ENCODE data around the gene PRAC1.

The PRAC1 gene

DNA sequence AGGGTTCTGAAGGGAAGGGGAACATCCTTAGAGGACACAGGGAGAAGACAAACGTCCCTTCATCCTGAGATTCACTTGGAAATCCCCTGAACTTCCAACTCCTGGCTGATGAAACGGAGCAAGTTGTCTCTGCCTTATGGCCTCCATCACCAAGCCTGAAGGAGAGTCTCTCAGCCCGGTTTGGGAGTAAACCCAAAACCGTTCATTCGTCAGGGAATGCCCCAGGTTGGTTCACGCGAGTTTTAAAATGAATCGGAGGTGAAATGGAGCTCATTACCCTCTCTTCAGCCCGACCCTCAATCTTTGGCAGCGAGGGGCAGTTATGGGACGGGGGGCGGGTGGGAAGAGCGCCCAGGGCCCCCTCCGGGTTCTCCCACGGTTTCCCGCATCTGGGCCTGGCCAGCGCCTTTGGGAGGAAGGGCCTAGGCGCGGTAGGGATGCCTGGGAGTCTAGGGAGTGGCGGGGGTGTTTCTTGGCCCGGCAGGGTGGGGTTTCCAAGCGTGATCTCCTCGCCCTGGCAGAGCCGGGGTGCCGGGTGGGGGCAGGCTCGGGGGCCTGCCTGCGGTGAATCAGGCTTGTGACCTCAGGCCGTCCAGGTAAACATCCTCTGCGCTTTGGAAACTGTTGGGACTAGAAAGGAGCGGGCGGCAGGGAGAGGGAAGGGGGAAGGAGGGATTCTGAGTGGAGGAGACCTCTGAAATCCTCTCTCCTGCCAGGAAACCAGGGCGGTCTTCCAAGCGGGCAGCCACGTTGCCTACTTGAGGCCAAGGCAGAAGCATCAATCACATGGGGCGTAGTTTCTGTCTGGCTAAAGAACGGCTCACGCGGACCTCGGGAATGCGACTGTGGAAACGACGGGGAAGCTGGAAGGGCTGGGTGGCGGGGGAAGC is 30.3 kb upstream of the PRAC1 start:
- Histone ChIP-seq H3K4ac (ENCODE audit: low read depth, low read length) (no peak overlapping the region), H3K4me2 (ENCODE audit: low read length) (no peak overlapping the region), H3K18ac (ENCODE audit: low read length) (no peak overlapping the region), H2BK12ac (ENCODE audit: low read length) (no peak overlapping the region), H2AK5ac (ENCODE audit: low read length) (no peak overlapping the region), H3K14ac (ENCODE audit: low read length) (no peak overlapping the region), H4K12ac (ENCODE audit: low read depth, low read length) (no peak overlapping the region), H3K79me2 (ENCODE audit: control insufficient read depth, insufficient read depth, low read length, poor library complexity) (no peaks in the 10 kb centered on the region), H3K27me3 (ENCODE audit: insufficient read depth, low read length) (peaks cover 82% of the 10 kb centered on the region), H2BK5ac (ENCODE audit: low read depth, low read length, poor library complexity) (no peak overlapping the region), H2AFZ (ENCODE audit: insufficient read depth, low read length, poor library complexity) (no peak overlapping the region), H3K79me1 (ENCODE audit: low read length) (no peaks in the 10 kb centered on the region), H3K36me3 (ENCODE audit: control insufficient read depth in 1 of 2, insufficient read depth in 2 of 2, low read length in 2 of 2) (no peaks in the 10 kb centered on the region), H4K91ac (ENCODE audit: low read depth, low read length) (no peak overlapping the region), H3K23ac (ENCODE audit: low read length) (no peak overlapping the region), H2BK120ac (ENCODE audit: insufficient read depth, low read length, poor library complexity) (no peak overlapping the region), H3K4me1 (ENCODE audit: control insufficient read depth in 1 of 2, insufficient read depth in 2 of 2, low read length in 2 of 2) (peaks cover 0 to 2% of the 10 kb centered on the region in 2 experiments), H4K8ac (ENCODE audit: low read depth, low read length) (no peak overlapping the region), H3K27ac (ENCODE audit: low read depth, low read length) (no peak overlapping the region), H3K4me3 (ENCODE audit: low read depth, low read length) (no peak overlapping the region), H3K9ac (ENCODE audit: low read length) (no peak overlapping the region), H3K9me3 (ENCODE audit: insufficient read depth, low read depth, low read length) (peaks cover 10% of the 10 kb centered on the region)
- no CpG with 5 or more reads among the region's 43 CpGs for WGBS (ENCODE audit: extremely low coverage, insufficient coverage, insufficient read length)
- DNase-seq, result no peak

DNA sequence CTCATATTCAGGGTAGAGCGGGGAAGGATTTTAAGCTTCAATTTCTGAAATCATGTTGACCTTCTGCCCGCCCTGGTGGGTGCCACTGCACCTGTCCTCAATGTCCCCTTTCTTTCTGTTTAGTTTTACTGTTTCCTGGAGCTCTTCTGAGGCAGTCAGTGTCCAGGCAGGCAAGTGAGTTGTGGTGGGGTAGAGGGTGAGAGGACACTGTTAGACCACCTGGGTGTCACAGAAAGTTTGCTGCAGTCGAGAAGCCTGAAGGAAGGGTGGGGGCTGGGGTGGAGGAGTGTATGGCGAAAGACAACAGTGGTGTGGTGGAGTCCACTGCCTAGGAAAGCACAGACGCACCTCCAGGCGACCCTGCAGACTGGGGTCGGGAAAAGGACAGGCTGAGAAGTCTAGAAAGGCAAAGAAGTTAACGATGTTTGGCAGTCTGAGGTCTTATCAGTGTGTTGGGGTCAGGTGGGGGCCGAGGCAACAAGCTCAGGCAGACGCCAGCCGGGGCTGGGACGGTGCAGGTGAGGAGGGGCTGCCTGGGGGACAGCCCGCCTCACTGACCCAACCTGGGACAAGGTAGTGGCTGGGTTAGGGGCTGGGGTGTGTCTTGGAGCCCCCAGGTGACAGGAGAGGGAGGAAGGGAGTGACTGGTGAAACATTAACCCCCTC is 29.5 kb upstream of the PRAC1 start:
- H3K79me2 ChIP-seq (ENCODE audit: control insufficient read depth, insufficient read depth, low read length, poor library complexity), result no peaks in the 10 kb centered on the region
- H2AFZ ChIP-seq (ENCODE audit: insufficient read depth, low read length, poor library complexity), result no peak overlapping the region
- no peak overlapping the region for H2BK12ac ChIP-seq (ENCODE audit: low read length)
- H2BK120ac ChIP-seq (ENCODE audit: insufficient read depth, low read length, poor library complexity), result no peak overlapping the region
- peak overlapping the region; percentile 49 for H3K4me3 ChIP-seq (ENCODE audit: low read depth, low read length)
- H3K14ac ChIP-seq (ENCODE audit: low read length), result no peak overlapping the region
- H4K91ac ChIP-seq (ENCODE audit: low read depth, low read length), result no peak overlapping the region
- H3K4me2 ChIP-seq (ENCODE audit: low read length), result no peak overlapping the region
- no peak overlapping the region for H3K27ac ChIP-seq (ENCODE audit: low read depth, low read length)
- H3K79me1 ChIP-seq (ENCODE audit: low read length), result no peaks in the 10 kb centered on the region
- DNase-seq, result no peak
- peaks cover 9% of the 10 kb centered on the region for H3K9me3 ChIP-seq (ENCODE audit: insufficient read depth, low read depth, low read length)
- H2BK5ac ChIP-seq (ENCODE audit: low read depth, low read length, poor library complexity), result no peak overlapping the region
- no peak overlapping the region for H3K4ac ChIP-seq (ENCODE audit: low read depth, low read length)
- H3K27me3 ChIP-seq (ENCODE audit: insufficient read depth, low read length), result peaks cover 82% of the 10 kb centered on the region
- no peak overlapping the region for H2AK5ac ChIP-seq (ENCODE audit: low read length)
- H3K9ac ChIP-seq (ENCODE audit: low read length), result no peak overlapping the region
- no peak overlapping the region for H4K12ac ChIP-seq (ENCODE audit: low read depth, low read length)
- H3K18ac ChIP-seq (ENCODE audit: low read length), result no peak overlapping the region
- no peak overlapping the region for H3K23ac ChIP-seq (ENCODE audit: low read length)
- peaks cover 0 to 2% of the 10 kb centered on the region in 2 experiments for H3K4me1 ChIP-seq (ENCODE audit: control insufficient read depth in 1 of 2, insufficient read depth in 2 of 2, low read length in 2 of 2)
- no peak overlapping the region for H4K8ac ChIP-seq (ENCODE audit: low read depth, low read length)
- H3K36me3 ChIP-seq (ENCODE audit: control insufficient read depth in 1 of 2, insufficient read depth in 2 of 2, low read length in 2 of 2), result no peaks in the 10 kb centered on the region
- WGBS (ENCODE audit: extremely low coverage, insufficient coverage, insufficient read length), result no CpG with 5 or more reads among the region's 13 CpGs

DNA sequence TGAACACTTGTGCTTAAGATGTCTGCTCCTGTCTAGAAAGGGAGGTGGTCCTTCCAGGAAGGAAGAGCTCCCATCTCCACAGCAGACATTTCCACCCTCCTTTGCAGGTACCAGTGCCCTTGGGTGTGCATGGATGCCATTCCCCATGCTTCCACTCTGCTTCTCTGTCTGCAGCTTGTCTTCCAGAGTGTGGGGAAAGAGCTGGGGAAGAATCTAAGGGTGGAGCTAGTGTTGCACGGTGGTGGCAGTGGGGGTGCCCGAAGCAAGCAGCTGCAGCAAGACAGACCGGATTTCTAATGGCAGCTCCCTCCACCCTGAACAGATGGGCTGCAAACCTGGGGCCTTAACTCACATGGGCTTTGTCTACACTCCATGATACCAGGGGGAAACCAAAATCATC is 28.9 kb upstream of the PRAC1 start:
- H4K12ac ChIP-seq (ENCODE audit: low read depth, low read length), result no peak overlapping the region
- H3K4me3 ChIP-seq (ENCODE audit: low read depth, low read length), result no peak overlapping the region
- WGBS (ENCODE audit: extremely low coverage, insufficient coverage, insufficient read length), result no CpG with 5 or more reads among the region's 3 CpGs
- peaks cover 0 to 2% of the 10 kb centered on the region in 2 experiments for H3K4me1 ChIP-seq (ENCODE audit: control insufficient read depth in 1 of 2, insufficient read depth in 2 of 2, low read length in 2 of 2)
- H2AFZ ChIP-seq (ENCODE audit: insufficient read depth, low read length, poor library complexity), result no peak overlapping the region
- peaks cover 7% of the 10 kb centered on the region for H3K9me3 ChIP-seq (ENCODE audit: insufficient read depth, low read depth, low read length)
- DNase-seq, result no peak
- H3K27me3 ChIP-seq (ENCODE audit: insufficient read depth, low read length), result peaks cover 83% of the 10 kb centered on the region
- no peak overlapping the region for H3K18ac ChIP-seq (ENCODE audit: low read length)
- H2BK5ac ChIP-seq (ENCODE audit: low read depth, low read length, poor library complexity), result no peak overlapping the region
- no peak overlapping the region for H3K14ac ChIP-seq (ENCODE audit: low read length)
- no peaks in the 10 kb centered on the region for H3K36me3 ChIP-seq (ENCODE audit: control insufficient read depth in 1 of 2, insufficient read depth in 2 of 2, low read length in 2 of 2)
- no peak overlapping the region for H2BK12ac ChIP-seq (ENCODE audit: low read length)
- no peak overlapping the region for H2AK5ac ChIP-seq (ENCODE audit: low read length)
- no peak overlapping the region for H2BK120ac ChIP-seq (ENCODE audit: insufficient read depth, low read length, poor library complexity)
- no peak overlapping the region for H3K27ac ChIP-seq (ENCODE audit: low read depth, low read length)
- H3K4ac ChIP-seq (ENCODE audit: low read depth, low read length), result no peak overlapping the region
- no peak overlapping the region for H3K4me2 ChIP-seq (ENCODE audit: low read length)
- no peak overlapping the region for H3K9ac ChIP-seq (ENCODE audit: low read length)
- no peak overlapping the region for H4K8ac ChIP-seq (ENCODE audit: low read depth, low read length)
- no peak overlapping the region for H3K23ac ChIP-seq (ENCODE audit: low read length)
- H4K91ac ChIP-seq (ENCODE audit: low read depth, low read length), result no peak overlapping the region
- H3K79me2 ChIP-seq (ENCODE audit: control insufficient read depth, insufficient read depth, low read length, poor library complexity), result no peaks in the 10 kb centered on the region
- no peaks in the 10 kb centered on the region for H3K79me1 ChIP-seq (ENCODE audit: low read length)

DNA sequence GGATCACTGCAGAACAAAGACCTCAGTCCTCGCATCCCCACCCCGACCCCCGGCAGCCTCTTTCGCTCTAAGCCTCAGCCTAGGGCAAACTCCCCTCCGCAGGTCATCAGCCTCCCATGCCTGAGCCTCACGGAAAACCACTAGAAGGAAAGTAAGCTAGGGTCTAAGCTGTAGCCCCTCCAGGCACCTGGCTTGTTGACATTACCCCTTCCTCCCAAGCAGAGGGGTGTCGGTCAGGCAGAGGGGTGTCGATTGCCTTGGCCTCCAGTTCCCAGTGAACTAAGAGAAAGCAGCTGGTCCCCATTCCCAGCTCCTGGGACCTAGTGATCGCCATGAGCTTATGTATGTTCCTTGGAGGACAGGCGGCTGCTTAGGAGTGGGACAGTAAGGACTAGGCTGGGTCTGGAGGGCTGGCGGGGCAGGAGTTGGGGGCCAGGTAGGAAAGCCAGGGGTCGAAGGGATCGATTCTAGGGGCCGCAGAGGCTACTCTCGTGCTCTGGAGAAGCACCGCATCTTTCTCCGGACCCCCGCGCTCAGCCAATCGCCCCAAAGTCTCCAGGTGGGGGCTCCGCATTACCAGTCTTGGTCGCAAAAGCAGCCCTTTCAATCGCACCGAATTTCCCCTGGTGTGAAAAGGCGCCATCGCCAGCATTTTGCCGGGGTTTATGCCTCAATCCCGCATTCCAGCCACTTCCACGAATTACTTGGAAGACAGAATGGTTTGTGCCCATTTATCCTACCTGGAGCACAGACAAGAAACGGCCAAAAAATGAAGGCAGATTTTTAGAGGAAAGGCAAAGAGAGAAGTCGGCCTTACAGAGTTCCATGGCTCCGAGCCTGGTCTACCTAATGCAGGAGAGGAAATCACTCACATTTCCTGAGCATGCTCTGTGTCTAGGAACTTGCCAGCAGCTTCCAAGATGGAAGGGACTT is 27.6 kb upstream of the PRAC1 start:
- peaks cover 7% of the 10 kb centered on the region for H3K9me3 ChIP-seq (ENCODE audit: insufficient read depth, low read depth, low read length)
- no peak overlapping the region for H3K4ac ChIP-seq (ENCODE audit: low read depth, low read length)
- WGBS (ENCODE audit: extremely low coverage, insufficient coverage, insufficient read length), result no CpG with 5 or more reads among the region's 32 CpGs
- H3K79me2 ChIP-seq (ENCODE audit: control insufficient read depth, insufficient read depth, low read length, poor library complexity), result no peaks in the 10 kb centered on the region
- no peak for DNase-seq
- peaks cover 0 to under 1% of the 10 kb centered on the region in 2 experiments for H3K4me1 ChIP-seq (ENCODE audit: control insufficient read depth in 1 of 2, insufficient read depth in 2 of 2, low read length in 2 of 2)
- H3K27me3 ChIP-seq (ENCODE audit: insufficient read depth, low read length), result peaks cover 81% of the 10 kb centered on the region
- no peak overlapping the region for H4K8ac ChIP-seq (ENCODE audit: low read depth, low read length)
- no peak overlapping the region for H2AK5ac ChIP-seq (ENCODE audit: low read length)
- H3K27ac ChIP-seq (ENCODE audit: low read depth, low read length), result no peak overlapping the region
- no peak overlapping the region for H3K18ac ChIP-seq (ENCODE audit: low read length)
- H2AFZ ChIP-seq (ENCODE audit: insufficient read depth, low read length, poor library complexity), result no peak overlapping the region
- no peaks in the 10 kb centered on the region for H3K36me3 ChIP-seq (ENCODE audit: control insufficient read depth in 1 of 2, insufficient read depth in 2 of 2, low read length in 2 of 2)
- H3K9ac ChIP-seq (ENCODE audit: low read length), result no peak overlapping the region
- H3K14ac ChIP-seq (ENCODE audit: low read length), result no peak overlapping the region
- no peak overlapping the region for H2BK12ac ChIP-seq (ENCODE audit: low read length)
- H3K4me3 ChIP-seq (ENCODE audit: low read depth, low read length), result no peak overlapping the region
- no peak overlapping the region for H3K4me2 ChIP-seq (ENCODE audit: low read length)
- no peaks in the 10 kb centered on the region for H3K79me1 ChIP-seq (ENCODE audit: low read length)
- no peak overlapping the region for H2BK5ac ChIP-seq (ENCODE audit: low read depth, low read length, poor library complexity)
- no peak overlapping the region for H2BK120ac ChIP-seq (ENCODE audit: insufficient read depth, low read length, poor library complexity)
- H4K12ac ChIP-seq (ENCODE audit: low read depth, low read length), result no peak overlapping the region
- H3K23ac ChIP-seq (ENCODE audit: low read length), result no peak overlapping the region
- H4K91ac ChIP-seq (ENCODE audit: low read depth, low read length), result no peak overlapping the region

All from trophoblast cell (in vitro differentiated cells and primary cell).